ENCODE measurements around the gene OGT. TPM values are rescaled to one million over a fixed set of nuclear protein-coding genes. Genes with fewer than 3 reads are reported as not detected.
A peak's percentile ranks its signal among the peaks of the same experiment; 100 is the strongest.
"Not testable (repeated sequence)": the region's sequence is repeated elsewhere in the genome, so short reads cannot be mapped to it uniquely, and the experiment has no call there.

Gene OGT
- 321 TPM for polyA plus RNA-seq (ENCODE audit: insufficient read length)
- long read RNA-seq, donor 1, full-length matches to known transcripts, result 3 of 86 reads
- long read RNA-seq, donor 1, partial matches to known transcripts, result 83 of 86 reads
- long read RNA-seq, donor 1, other reads (novel, unspliced or antisense), result 0 of 86 reads
- long read RNA-seq, donor 2, full-length matches to known transcripts, result 3 of 78 reads
- long read RNA-seq, donor 2, partial matches to known transcripts, result 75 of 78 reads
- long read RNA-seq, donor 2, other reads (novel, unspliced or antisense), result 0 of 78 reads
- long read RNA-seq, donor 3, full-length matches to known transcripts, result 5 of 151 reads
- long read RNA-seq, donor 3, partial matches to known transcripts, result 146 of 151 reads
- long read RNA-seq, donor 3, other reads (novel, unspliced or antisense), result 0 of 151 reads
- long read RNA-seq, donor 4, result 0 reads
- long read RNA-seq, donor 5, full-length matches to known transcripts, result 6 of 102 reads
- long read RNA-seq, donor 5, partial matches to known transcripts, result 96 of 102 reads
- long read RNA-seq, donor 5, other reads (novel, unspliced or antisense), result 0 of 102 reads
- long read RNA-seq, donor 6, full-length matches to known transcripts, result 4 of 20 reads
- long read RNA-seq, donor 6, partial matches to known transcripts, result 16 of 20 reads
- long read RNA-seq, donor 6, other reads (novel, unspliced or antisense), result 0 of 20 reads
- long read RNA-seq, donor 7, full-length matches to known transcripts, result 7 of 179 reads
- long read RNA-seq, donor 7, partial matches to known transcripts, result 172 of 179 reads
- long read RNA-seq, donor 7, other reads (novel, unspliced or antisense), result 0 of 179 reads
- long read RNA-seq, donor 8, full-length matches to known transcripts, result 4 of 20 reads
- long read RNA-seq, donor 8, partial matches to known transcripts, result 16 of 20 reads
- long read RNA-seq, donor 8, other reads (novel, unspliced or antisense), result 0 of 20 reads

DNA sequence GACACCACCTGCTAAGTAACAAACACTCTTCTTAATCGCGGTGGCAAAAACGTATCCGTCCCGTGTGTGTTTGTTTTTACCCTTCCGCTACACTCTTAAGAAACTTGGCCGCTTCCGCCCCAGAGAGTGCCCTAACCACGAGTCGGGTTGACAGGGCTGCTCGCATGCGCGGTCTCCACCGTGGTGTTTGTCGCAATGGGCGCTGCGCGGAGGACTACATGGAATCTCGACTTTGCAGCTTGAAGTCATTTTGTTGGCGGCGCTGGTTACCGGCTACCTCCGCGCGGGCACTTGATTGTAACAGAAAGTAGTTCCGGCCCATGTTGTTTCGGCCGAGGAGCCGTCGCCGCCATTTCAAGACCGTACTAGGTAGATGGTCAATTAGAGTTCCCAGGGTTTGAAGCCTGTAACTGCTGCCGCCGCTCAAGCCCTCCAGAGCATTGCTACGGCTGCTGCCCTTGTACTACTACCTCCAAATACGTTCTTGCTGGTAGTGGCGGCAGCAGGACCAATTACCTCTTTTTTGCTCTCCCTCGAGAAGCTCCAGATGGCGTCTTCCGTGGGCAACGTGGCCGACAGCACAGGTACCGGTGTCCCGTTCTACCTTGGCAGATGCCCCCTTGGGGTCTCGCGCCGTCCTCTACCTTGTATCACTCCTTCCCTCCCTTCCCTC lies at the start of gene OGT:
TSS of gene OGT (plus strand) at position 352 of the 673 bp plus-strand sequence. CDS start at position 548, 196 bp downstream.
- DNase-seq, result peak; percentile 91

DNA sequence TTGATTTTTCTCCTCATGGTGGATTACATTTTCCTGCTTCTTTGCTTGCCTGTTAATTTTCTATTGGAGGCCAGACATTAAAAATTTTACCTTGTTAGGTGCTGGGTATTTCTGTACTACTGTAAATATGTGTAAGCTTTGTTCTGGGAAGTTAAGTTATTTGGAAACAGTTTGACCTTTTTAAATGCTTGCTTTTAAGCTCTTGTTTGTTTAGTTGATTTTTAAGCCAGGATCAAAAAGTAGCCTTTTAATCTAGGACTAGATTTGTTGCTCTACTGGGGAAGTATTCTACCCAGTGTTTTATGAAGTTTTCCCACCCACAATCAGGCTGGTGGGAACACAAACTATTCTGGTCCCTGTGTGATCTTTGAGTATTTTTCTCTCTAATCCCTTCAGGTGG lies 45.1 kb upstream of the OGT start:
- no peak for DNase-seq

DNA sequence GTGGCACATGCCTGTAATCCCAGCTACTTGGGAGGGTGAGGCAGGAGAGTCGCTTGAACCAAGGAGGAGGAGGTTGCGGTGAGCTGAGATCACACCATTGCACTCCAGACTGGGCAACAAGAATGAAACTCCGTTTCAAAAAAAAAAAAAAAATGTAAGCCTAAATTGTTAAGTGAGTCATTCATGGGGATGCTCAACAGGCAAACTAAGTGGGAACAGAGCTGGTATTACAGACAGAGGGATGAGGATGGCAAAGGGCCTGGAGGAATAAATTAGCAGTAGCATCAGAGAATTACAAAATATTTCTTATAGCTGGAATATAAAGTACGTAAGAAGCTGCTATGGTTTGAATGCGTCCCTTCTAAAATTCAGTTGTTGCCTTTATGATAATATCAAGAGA lies 43.4 kb upstream of the OGT start:
- DNase-seq, result no peak

DNA sequence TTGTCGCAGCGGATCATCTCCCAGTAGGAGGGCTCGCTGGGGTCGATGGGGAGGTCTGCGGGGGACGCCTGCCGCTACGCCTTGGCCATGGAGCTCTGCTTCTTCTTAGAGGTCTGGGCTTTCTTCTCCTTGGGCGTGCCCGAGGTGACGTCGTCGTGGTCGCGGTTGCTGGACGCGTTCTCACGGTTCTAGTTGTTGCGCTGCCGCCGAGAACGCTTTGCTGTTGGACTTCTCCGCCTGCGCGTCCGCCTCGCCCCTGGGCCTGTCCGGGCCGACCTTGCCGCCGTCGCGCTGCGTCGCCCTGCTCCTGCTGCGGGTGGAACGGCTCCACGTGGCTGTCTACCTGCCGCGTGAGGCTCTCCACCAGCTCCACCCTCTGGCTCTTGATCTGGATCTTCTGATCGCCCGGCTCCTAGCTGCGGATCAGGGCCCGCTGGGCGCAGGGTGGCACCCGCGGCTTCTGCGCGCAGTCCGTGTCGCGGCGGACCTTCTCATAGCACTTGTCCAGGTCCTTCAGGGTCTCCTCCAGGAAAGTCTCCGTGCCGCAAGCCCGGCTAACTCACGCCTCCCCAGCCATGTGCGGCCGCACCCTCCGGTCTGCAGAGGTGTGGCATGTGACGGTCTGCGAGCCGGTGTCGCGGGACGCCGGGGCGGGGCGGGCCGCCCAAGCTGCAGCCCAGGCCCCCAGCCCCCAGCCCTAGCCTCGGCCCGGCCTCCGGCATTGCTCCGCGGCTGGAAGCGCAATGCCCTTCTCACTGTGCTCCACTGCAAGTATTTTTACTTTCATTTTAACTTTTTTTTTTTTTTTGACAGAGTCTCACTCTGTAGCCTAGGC lies 40.5 kb upstream of the OGT start:
- DNase-seq, result peak; percentile 10

DNA sequence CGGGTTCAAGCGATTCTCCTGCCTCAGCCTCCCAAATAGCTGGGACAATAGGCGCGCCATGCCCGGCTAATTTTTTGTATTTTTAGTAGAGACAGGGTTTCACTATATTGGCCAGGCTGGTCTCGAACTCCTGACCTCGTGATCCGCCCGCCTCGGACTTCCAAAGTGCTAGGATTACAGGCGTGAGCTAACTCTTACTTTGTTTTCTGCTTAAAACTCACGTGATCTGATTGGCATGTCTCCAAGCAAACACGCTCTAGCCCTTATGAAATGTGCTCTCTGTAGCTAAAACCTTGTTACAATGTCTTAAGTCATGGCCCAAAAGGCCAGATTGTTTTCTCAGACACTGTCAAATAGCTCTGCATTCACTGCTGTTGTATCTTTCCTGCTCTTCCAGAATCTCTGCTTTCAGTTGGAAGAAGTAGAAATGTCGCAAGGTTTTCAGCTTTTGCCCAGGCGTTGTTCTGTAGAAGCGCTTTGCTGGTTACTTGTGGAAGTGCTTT lies 39.7 kb upstream of the OGT start:
- no peak for DNase-seq

DNA sequence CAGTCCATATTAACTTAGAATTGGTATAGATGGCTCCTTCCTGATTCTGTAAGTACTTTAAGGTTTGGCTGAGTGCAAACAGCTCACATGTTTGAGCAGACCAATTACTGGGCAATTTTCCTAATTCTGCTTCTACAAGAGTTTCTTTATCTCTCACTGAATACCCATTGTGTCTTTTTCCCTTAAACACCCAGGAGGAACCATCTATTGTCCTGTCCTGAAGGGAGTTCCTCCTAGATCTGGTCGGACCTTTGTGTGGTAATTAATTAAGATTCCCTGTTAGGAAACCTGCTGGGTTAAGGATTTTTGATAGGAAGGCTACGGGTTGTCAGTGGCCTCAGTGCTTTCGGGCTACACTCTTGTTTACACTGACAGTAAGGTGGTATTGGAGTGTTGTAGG lies 36.9 kb upstream of the OGT start:
- DNase-seq, result not testable (repeated sequence)

DNA sequence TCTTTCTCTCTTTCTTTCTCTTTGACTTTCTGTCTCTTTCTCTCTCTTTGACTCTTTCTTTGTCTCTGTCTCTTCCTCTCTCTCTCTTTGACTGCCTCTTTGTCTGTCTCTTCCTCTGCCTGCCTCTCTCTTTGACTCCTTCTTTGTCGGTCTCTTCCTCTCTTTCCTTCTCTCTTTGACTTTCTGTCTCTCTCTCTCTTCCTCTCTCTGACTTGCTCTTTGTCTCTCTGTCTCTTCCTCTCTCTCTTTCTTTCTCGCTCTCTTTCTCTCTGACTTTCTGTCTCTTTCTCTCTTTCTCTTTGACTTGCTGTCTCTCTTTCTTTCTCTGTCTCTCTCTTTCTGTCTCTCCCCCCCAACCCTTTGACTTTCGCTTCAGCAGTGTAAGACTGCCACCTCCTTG lies 36.4 kb upstream of the OGT start:
- DNase-seq, result no peak

DNA sequence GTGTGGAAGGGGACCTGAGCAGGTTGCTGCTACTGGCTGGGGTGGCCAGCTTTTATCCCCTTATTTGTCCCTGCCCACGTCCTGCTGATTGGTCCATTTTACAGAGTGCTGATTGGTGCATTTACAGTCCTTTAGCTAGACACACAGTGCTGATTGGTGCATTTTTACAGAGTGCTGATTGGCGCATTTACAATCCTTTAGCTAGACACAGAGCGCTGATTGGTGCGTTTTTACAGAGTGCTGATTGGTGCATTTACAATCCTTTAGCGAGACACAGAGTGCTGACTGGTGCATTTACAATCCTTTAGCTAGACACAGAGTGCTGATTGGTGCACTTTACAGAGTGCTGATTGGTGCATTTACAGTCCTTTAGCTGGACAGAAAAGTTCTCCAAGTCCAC lies 30.8 kb upstream of the OGT start:
- DNase-seq, result not testable (repeated sequence)

DNA sequence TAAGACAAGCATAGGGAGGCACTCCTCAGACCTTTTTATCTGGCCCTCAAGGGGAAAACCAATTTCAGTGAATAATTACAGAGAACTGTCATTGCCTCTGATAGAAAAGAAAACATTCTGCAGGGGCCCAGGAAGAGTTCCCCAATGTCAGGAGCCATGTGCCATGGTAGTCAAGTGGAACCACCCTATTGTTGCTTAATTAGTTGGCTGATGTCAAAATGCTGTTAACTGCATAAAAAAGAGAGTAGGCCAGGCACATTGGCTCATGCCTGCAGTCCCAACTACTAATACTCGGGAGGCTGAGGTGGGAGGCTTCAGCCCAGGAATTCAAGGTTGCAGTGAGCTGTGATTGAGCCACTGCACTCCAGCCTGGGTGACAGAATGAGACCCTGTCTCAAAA lies 28.6 kb upstream of the OGT start:
- DNase-seq, result no peak

DNA sequence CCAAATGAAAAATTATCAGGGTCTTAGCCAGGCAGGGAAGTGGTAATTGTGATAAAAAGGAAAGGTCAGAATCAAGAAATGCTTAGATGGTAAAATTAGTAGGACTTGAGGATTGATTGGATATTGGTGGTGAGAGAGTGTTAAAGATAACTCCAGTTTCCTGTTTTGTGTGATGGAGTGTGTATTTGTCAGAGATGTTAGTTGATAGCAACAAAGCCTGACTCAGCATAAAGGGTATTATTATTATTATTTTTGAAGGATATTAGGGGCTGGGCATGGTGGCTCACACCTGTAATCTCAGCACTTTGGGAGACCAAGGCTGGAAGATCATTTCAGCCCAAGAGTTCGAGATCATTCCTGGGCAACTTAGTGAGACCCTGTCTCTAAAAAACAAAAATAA lies 23.6 kb upstream of the OGT start:
- DNase-seq, result no peak

DNA sequence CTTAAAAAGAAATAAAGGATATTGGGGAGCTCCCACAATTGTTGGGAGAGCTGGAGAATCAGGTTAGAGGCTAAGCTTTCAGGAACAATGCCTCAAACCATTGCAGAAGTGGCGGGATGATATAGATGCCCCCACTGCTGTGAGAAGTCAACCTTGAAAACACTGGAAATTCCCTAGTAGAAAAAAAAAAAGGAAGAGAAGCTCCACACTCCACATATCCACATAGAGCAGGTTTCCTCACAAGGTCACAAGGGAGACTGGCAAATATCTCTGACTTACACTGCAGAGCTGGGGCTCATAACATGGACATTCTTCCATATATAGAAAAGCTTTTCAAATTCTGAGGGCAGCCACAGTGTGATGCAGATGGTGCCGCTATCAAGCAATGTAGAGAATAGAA lies 22.7 kb upstream of the OGT start:
- no peak for DNase-seq

DNA sequence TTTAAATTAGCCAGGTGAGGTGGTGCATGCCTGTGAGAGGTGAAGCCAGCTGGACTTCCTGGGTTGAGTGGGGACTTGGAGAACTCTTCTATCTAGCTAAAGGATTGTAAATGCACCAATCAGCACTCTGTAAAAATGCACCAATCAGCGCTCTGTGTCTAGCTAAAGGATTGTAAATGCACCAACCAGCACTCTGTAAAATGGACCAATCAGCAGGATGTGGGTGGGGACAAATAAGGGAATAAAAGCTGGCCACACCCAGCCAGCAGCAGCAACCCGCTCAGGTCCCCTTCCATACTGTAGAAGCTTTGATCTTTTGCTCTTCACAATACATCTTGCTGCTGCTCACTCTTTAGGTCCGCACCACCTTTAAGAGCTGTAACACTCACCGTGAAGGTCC lies 19.2 kb upstream of the OGT start:
- DNase-seq, result not testable (repeated sequence)

DNA sequence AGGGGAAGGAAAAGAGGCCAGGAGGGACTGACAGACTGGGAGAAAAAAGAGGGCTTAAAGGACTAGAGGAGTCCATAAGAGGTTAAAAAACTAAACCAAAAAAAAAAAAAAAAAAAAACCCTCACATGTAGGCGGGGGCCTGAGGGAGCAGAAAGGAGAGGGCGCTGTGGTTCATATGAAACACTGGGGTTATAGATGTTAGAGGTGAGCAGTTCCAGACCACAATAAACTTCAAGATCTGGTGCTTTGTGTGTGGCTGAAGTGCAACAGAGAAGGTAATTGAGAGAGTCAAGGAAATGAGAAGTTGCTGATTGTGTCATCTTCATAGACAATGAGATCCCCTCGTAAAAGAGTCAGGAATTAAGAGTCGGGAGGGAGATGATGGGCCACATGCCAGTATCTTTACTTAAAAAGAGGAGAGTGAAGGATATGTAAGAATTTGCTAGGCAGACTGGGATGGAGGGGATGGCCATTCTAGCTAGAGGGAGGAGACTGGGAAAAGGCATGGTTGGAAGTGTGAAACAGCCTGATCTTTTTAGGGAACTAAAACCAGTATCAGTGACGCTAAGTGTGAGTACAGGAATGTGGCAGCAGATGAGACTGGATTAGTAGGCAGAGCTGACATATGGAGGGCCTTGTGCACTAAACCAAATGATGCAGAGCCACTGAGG lies 18.4 kb upstream of the OGT start:
- no peak for DNase-seq

DNA sequence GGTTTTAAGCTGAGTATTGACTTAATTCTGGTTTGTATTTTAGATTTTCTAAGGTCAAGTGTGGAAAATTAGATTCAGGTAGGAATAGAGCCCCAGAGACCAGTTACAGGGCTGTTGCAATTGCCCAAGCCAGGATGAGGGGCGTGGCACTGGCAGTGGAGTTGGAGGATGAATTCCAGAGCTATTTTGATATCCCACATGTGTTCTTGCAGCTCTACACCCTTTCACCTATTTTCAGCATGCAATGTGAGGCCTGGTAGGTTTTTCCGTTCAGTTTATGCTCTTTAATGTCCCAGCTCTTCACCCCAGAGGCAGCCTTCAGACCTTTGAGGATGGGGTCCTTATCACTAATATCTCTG lies 17.9 kb upstream of the OGT start:
- no peak for DNase-seq

DNA sequence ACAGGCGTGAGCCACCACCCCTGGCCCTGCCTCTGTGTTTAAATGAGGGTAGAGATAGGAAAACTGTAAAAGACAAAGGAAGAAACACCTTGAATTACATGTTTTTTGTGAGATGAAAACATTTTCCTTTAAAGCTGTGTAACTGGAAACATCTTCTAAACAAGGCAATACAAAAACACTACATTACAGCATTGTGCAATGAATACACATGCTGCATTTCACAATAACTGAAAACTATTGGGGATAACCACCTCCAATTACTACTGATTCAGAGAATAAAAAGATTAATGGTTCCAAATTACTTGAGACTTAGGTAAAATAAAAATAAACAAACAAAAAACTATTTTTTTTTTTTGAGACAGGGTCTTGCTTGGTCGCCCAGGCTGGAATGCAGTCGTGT lies 7.6 kb upstream of the OGT start:
- no peak for DNase-seq

DNA sequence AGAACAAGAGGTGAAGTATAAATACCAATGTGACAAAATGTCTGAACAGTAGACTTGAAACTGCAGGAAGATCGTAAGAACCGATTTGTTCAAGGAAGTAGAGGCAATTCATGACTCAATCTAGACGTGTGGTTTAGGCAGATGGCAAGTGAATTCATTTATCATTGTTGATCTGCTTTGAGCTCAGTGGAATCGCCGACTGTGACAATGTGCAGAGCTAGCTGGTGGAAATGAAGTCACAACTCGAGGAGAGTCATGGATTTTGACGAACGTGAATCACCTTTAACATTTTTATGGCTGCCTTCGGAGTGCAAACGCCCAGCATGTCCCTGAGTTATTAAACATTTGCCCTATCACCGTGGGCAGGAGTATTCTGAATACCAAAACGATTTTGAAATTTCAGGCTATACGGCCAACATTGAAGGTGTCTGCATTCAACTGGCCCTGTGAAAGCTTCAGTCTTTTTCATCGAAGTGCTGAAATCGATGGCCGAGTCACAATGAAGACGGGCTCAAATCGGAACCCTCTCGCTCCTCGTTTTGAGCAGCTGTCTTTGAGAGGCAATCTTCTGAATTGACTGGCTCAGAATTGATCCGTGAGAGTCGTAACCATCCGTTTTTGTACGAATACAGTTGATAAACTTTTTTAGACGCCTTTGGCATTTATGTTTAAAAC lies 689 bp upstream of the OGT start:
- DNase-seq, result no peak

DNA sequence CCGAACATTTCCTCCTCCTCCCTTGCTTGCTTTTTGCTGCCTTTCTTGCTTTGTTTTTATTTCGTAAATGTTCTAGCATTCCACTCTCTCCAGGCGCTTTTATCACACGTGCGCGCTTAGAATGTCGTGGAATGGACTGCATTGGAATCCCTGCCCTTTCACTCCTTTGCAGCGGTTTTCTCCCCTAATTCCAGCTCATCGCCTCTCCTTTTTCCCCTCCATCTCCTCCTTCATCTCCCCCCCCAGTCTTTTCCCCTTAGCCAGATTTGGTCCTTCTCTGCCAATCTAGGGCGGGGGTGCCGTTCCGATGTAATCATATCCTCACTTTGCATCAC lies 579 bp downstream of the OGT start:
- no peak for DNase-seq

DNA sequence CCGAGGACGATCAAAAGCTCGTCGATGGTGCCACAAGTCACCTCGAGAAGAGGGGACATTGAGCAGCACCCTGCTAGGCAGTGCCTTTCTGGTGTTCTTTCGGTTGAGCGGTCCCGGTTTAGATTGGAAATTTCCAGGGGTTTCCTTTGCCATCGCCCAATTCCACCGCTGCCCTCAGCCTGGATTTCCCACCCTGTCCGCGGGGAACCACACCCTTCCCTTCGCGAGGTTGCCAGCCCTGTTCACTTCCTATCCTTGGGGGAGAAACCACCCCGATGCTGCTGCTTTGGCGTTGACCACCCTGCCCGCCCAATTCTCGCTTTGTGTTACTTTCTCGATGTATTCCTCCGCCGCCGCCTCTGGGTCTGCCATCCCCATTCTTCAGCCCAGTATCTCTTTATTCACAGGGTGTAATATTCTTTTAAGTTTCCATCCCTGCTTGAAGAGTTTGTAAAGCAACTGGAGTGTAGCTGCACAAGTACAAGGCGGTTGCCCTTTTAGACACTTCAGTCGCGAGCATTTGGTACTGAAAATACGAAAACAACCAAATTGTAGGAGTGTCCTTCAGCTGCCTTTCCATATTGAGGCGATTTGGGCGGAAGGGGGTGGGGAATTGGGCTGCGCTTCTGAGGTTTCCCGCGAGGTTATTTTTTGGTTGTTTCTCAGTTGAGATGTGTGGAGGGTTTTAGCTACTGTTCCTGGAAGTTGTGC lies 1.1 kb downstream of the OGT start:
- DNase-seq, result no peak

DNA sequence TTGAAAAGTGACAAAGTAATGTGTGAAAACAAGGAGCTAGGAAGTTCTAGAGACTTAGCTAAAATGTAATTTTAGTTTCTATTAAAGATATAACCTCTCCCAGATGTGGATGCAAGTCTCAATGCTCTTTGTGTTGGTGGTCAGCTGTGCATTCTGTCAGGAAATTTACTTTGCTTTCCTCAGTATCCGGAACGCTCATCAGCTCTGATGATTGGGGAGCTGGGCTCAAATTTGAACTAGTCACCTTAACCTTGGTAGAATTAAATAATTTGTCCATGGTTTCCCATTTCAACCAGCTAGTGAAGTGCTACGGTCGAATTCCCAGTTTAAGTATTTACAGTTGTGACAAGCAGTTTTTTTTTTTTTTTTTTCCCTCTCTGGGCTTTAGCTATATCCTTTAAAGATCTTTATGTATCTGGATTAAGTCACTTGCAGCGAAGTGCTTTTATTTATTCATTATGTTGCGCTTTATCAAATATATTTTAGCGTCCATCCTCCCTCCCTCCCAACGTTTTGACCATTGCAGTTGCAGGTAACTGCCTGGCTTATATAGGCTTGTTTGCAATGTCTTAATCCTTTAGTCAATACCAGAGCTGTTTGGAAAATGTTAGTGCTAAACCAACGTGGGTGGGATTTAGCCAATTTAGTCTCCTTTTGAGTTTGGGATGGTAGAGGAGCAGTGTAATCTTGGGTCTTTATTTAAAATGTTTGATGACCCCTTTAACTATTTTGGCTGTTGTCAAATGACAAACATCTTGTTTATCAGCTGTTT lies 2.1 kb downstream of the OGT start:
- DNase-seq, result no peak

Data from left kidney (tissue), 8 donors.